IMR-90 (cell line): ENCODE results near the gene PAX5.

ENCODE experiments used
- CTCF ChIP-seq: conservative IDR thresholded peaks from 2 replicates; pipeline ENCODE4 v1.5.1; 2012; ENCODE audit warnings: mild to moderate bottlenecking, low read depth, low read length, improper control_type of control experiment
- ELK1 ChIP-seq: fragments of 150-350 bp; IDR thresholded peaks from 2 replicates; pipeline ENCODE4 v1.6.1; 2016; ENCODE audit warnings: low read depth, mild to moderate bottlenecking, low read length, moderate library complexity, borderline replicate concordance
- MXI1 ChIP-seq: IDR thresholded peaks from 2 replicates; pipeline ENCODE4 v1.6.1; 2012; ENCODE audit warnings: low read depth, mild to moderate bottlenecking, low read length, moderate library complexity, borderline replicate concordance
- POLR2A ChIP-seq: IDR thresholded peaks from 2 replicates; pipeline ENCODE4 v1.6.1; 2012; ENCODE audit warnings: mild to moderate bottlenecking, low read depth, low read length

- TF ChIP-seq CTCF, result no peak
- no peak for TF ChIP-seq POLR2A
- no peak for TF ChIP-seq MXI1
- TF ChIP-seq ELK1, result no peak
Measured at GRCh38 chr9:36837431-36838405, 196.3 kb downstream of the PAX5 start.
